Mesodermal cell (in vitro differentiated cells): ENCODE results near the gene CROCC.
A peak's percentile ranks its signal among the peaks of the same experiment; 100 is the strongest.

ENCODE experiments used
- H3K27ac ChIP-seq: 2 replicates; pipeline ENCODE4 v1.7.0; 2013; ENCODE audit warnings: mild to moderate bottlenecking, low read depth, low read length, moderate library complexity; ENCODE audit not compliant: severe bottlenecking
- H3K36me3 ChIP-seq: 2 replicates; pipeline ENCODE4 v1.7.1; 2013; ENCODE audit warnings: mild to moderate bottlenecking, low read length, moderate library complexity; ENCODE audit not compliant: control insufficient read depth, insufficient read depth
- H3K4me1 ChIP-seq: one replicate; pipeline ENCODE4 v1.7.1; 2013; ENCODE audit warnings: mild to moderate bottlenecking, low read length; ENCODE audit not compliant: insufficient read depth, control insufficient read depth, poor library complexity, severe bottlenecking
- H3K4me3 ChIP-seq: 2 replicates; pipeline ENCODE4 v1.7.0; 2013; ENCODE audit warnings: low read length, control low read depth, mild to moderate bottlenecking; ENCODE audit not compliant: insufficient read depth, poor library complexity, severe bottlenecking; ENCODE audit errors: extremely low read depth
- H3K9me3 ChIP-seq: 2 replicates; pipeline ENCODE4 v1.7.1; 2013; ENCODE audit warnings: mild to moderate bottlenecking, low read length, moderate library complexity; ENCODE audit not compliant: control insufficient read depth
- WGBS, 2 experiments: methylation state at CpG; one replicate each; pipeline ENCODE4 v1.1.5; 2013; ENCODE audit warnings: missing lambda C conversion rate in 2 of 2; ENCODE audit not compliant: insufficient coverage in 2 of 2; 5-methylcytosine and 5-hydroxymethylcytosine counted together

CROCC gene

DNA sequence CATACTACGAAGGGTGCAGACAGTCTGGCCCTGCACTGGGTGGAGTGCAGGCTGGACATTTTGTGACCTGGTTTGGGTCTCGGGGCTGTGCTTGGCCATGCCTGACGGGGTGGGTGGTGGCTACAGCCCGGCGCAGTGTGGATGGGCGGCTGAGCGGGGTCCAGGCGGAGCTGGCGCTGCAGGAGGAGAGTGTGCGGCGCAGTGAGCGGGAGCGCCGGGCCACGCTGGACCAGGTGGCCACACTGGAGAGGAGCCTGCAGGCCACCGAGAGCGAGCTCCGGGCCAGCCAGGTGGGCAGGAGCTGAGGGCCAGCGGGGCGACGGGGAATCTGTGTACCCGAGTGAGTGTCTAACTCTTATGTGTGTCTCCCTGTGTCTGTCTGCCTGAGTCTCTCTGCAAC lies 44.6 kb downstream of the CROCC start:
- Histone ChIP-seq H3K36me3 (peaks cover 25% of the 10 kb centered on the region), H3K4me1 (no peaks in the 10 kb centered on the region), H3K9me3 (no peaks in the 10 kb centered on the region), H3K4me3 (no peak overlapping the region), H3K27ac (no peak overlapping the region)
- 96 to 97% methylated on average over 22 of the region's 22 CpGs for WGBS, 2 experiments

DNA sequence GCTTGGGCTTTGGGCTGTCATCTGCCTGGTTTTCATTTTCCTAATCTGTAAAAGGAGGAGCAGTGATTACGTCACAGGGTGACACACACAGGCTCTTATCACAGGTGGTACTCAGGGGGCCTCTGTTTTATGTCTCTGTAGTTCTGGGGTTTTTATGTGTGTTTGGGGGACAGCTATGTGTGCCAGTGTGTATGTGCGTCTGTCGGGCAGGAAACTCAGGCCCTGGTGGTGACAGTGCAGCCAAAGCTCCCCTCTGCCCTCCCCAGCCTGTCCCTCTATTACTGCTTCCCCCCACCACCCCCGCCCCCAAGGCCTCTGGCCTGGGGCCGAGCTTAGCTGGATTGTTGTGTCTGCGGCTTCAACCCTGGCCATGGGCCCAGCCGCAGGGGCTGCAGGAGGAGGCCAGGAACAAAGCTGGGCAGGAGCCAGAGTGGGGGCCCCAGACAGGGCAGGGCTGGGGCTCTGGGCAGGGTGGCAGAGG lies 45.4 kb downstream of the CROCC start:
- H3K27ac ChIP-seq = no peak overlapping the region
- H3K4me1 ChIP-seq = peaks cover 4% of the 10 kb centered on the region
- H3K4me3 ChIP-seq = no peak overlapping the region
- H3K36me3 ChIP-seq = peaks cover 25% of the 10 kb centered on the region
- no peaks in the 10 kb centered on the region for H3K9me3 ChIP-seq
- 67 to 85% methylated on average over 3 to 4 of the region's 7 CpGs for WGBS, 2 experiments

- WGBS, 2 experiments = 97 to 98% methylated on average over 19 to 21 of the region's 21 CpGs
Observed at GRCh38 chr1:16967962-16968361, 46.2 kb downstream of the CROCC start.

GRCh38 chr1:16968372-16968771 lies 46.6 kb downstream of the CROCC start:
- no peak overlapping the region for H3K4me3 ChIP-seq
- H3K36me3 ChIP-seq = peaks cover 31% of the 10 kb centered on the region
- 100% methylated on average over 1 of the region's 3 CpGs for WGBS, 2 experiments
- no peak overlapping the region for H3K27ac ChIP-seq
- no peaks in the 10 kb centered on the region for H3K9me3 ChIP-seq
- H3K4me1 ChIP-seq = peaks cover 6% of the 10 kb centered on the region

More at GRCh38 chr1:16967962-16968361, 46.2 kb downstream of the CROCC start:
- Histone ChIP-seq H3K9me3 (no peaks in the 10 kb centered on the region), H3K4me1 (peaks cover 6% of the 10 kb centered on the region), H3K4me3 (no peak overlapping the region), H3K27ac (no peak overlapping the region), H3K36me3 (peaks cover 27% of the 10 kb centered on the region)

DNA sequence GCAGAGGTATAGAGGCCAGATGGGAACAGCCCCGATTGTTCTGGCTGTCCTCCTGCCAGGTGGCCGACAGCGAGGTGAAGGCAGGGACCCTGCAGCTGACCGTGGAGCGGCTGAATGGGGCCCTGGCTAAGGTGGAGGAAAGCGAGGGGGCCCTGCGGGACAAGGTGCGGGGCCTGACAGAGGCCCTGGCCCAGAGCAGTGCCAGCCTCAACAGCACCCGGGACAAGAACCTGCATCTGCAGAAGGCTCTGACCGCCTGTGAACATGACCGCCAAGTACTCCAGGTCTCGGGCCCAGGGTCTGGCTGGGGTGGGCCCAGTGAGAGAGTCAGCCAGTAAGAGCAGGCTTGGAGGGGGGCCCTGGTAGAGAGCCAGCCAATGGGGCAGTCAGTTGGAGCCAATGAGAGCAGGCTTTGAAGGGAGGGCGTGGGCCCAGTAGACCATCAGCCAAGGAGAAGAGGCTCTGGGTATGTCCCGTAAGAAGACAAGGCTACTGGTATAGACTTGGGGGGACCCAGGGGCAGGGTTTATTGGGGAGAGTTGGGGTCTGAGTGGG lies 47.4 kb downstream of the CROCC start:
- Histone ChIP-seq H3K36me3 (peaks cover 32% of the 10 kb centered on the region), H3K4me1 (peaks cover 6% of the 10 kb centered on the region), H3K27ac (no peak overlapping the region), H3K4me3 (no peak overlapping the region), H3K9me3 (no peaks in the 10 kb centered on the region)
- WGBS, 2 experiments = 86 to 92% methylated on average over 12 to 14 of the region's 14 CpGs

DNA sequence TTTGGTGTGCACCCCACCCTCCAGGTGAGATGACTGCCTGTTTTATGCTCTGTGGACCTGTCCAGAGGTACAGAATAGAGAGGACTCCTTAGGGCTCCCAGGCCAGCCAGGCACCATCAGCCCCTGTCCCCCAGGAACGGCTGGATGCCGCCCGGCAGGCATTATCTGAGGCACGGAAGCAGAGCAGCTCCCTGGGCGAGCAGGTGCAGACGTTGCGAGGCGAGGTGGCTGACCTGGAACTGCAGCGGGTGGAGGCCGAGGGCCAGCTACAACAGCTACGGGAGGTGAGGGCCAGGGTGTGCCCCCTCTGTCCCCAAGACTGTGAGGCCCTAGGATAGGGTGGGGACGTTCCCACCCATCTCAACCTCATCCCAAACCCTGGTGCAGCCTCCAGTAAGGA lies 47.9 kb downstream of the CROCC start:
- no peaks in the 10 kb centered on the region for H3K9me3 ChIP-seq
- peaks cover 6% of the 10 kb centered on the region for H3K4me1 ChIP-seq
- 94 to 96% methylated on average over 9 to 11 of the region's 12 CpGs for WGBS, 2 experiments
- H3K27ac ChIP-seq = no peak overlapping the region
- H3K36me3 ChIP-seq = peaks cover 32% of the 10 kb centered on the region
- no peak overlapping the region for H3K4me3 ChIP-seq

DNA sequence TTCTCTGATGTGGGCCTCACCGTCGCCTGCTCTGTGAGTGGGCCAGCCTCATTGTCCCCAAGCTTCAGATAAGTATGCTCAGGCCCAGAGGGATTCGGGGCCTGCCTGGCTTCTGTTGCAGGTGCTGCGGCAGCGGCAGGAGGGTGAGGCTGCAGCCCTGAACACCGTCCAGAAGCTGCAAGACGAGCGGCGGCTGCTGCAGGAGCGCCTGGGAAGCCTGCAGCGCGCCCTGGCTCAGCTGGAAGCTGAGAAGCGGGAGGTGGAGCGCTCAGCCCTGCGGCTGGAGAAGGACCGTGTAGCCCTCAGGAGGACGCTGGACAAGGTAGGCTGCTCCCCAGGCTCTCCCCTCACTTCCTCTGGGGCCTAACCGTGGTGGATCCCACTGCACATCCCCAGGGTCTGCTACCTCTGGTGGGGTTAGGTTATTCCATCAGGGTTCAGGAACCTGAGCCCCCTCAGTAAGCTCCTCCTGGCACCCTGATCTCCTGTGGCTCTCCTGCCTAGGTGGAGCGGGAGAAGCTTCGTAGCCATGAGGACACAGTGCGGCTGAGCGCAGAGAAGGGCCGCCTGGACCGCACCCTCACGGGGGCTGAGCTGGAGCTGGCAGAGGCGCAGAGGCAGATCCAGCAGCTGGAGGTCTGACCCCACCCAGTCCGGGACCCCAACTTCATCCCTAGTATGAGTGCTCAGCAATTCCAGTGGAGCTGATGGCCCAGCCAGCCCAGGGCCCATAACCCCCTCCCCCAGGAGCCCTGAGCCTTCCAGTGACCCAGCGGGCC lies 48.6 kb downstream of the CROCC start:
- Histone ChIP-seq H3K4me3 (no peak overlapping the region), H3K4me1 (peaks cover 6% of the 10 kb centered on the region), H3K27ac (no peak overlapping the region), H3K9me3 (no peaks in the 10 kb centered on the region), H3K36me3 (peaks cover 37% of the 10 kb centered on the region)
- 95 to 97% methylated on average over 25 to 27 of the region's 28 CpGs for WGBS, 2 experiments

DNA sequence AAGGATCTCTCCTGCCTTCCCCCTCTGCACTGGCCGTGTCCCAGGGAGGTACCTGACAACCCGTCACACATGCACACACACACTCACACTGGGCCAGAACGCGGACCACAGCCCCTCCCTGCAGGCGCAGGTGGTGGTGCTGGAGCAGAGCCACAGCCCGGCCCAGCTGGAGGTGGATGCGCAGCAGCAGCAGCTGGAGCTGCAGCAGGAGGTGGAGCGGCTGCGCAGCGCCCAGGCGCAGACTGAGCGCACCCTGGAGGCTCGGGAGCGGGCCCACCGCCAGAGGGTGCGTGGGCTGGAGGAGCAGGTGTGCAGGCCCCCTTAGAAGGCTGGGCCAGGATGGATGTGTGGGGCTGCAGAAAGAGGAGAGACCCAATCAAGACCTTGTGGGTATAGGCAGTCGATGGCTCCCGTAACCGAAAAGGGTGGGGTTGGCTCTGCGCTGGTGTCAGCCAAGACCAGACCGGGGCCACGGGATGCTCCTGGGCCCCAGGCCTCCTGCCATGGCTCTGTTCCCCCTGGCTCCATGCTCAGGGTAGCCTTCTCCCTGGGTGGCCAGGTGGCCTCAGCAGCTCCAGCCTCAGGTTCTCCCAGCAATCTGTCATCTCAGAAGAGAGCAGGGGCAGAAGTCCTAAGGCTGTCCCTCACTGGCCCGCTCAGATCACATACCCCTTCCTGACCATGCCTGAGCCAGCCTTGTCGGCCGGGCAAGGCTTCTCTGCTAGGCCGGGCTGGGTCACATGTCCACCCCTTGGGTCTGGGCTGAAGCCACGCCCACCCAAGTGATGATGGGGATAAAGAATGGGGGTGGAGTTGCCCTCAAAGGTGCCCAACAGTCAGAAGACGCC lies 49.8 kb downstream of the CROCC start:
- Histone ChIP-seq H3K4me3 (no peak overlapping the region), H3K27ac (peak overlapping the region; percentile 36)

DNA sequence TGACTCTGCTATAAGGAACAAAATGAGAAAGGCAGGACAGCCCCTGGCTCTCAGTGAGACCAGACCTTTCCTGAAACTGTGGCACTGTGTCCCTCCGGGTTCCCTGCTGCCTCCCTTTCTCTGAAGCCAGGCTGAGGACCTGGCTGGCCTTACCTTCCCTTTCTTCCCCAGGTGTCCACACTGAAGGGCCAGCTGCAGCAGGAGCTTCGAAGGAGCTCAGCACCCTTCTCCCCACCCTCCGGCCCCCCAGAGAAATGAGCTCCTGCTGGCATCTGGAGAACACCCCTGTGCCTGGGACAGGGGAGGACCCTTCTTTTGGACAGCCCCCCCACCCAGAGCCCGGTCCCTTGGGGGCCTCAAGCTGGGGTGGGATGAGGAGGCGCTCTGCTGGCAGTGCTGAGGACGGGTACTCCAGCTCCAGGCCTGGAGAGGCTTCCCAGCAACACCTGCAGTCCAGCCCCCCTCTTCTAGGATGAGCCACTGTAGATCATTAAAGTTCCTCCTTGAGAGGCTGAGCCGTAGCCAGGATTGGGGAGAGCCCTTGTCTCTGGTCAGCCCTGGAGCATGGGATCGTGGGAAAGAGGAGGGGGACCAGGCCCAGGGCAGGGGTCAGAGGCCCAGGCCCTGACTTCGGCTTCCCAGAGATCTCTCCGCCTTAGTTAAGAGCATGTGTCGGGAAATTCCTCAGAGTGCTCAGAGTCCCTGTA lies 50.6 kb downstream of the CROCC start:
- H3K9me3 ChIP-seq = no peaks in the 10 kb centered on the region
- peaks cover 42% of the 10 kb centered on the region for H3K36me3 ChIP-seq
- peak overlapping the region; percentile 36 for H3K27ac ChIP-seq
- peaks cover 6% of the 10 kb centered on the region for H3K4me1 ChIP-seq
- WGBS, 2 experiments = 84 to 87% methylated on average over 4 to 6 of the region's 11 CpGs
- no peak overlapping the region for H3K4me3 ChIP-seq

More for the DNA sequence above, 49.8 kb downstream of the CROCC start:
- 85 to 87% methylated on average over 23 to 26 of the region's 28 CpGs for WGBS, 2 experiments
- peaks cover 38% of the 10 kb centered on the region for H3K36me3 ChIP-seq
- H3K9me3 ChIP-seq = no peaks in the 10 kb centered on the region
- H3K4me1 ChIP-seq = peaks cover 6% of the 10 kb centered on the region

DNA sequence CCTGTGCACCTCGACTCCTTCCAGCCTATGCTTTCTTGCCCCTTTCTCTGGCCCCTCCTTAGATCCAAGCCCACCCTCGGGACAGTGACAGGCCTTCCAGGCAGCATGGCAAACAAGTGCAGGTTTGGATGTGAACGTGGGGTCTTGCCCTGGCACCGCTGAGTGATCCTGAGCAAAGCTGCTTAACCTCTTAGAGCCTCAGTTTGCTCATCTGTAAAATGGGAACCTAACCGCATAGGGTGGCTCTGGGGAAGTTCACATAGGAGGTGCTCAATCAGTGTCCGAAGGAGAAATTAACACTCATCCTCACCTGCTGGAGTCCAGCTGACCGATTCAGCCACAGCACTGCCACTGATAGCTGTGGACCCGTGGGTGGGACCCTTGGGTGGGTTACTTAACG lies 51.5 kb downstream of the CROCC start:
- peaks cover 36% of the 10 kb centered on the region for H3K36me3 ChIP-seq
- no peaks in the 10 kb centered on the region for H3K9me3 ChIP-seq
- 91 to 96% methylated on average over 8 to 9 of the region's 9 CpGs for WGBS, 2 experiments
- H3K27ac ChIP-seq = peak overlapping the region; percentile 6
- H3K4me3 ChIP-seq = no peak overlapping the region
- H3K4me1 ChIP-seq = peaks cover 6% of the 10 kb centered on the region
